Keratinocyte (primary cell): ENCODE measurements around the gene RPL13. TPM values are rescaled to one million over a fixed set of nuclear protein-coding genes. Genes with fewer than 3 reads are reported as not detected.

Experiments used
- DNase-seq: peaks from one replicate; pipeline ENCODE4 v3.0.0-alpha.2; 2011; ENCODE audit warnings: low read depth, missing footprints, low spot score
- FAIRE-seq: peaks from 2 replicates; lab custom pipeline; 2011; peaks lifted over from hg19 to GRCh38; lab: Jason Lieb, UNC
- H2AFZ ChIP-seq: 2 replicates; pipeline ENCODE4 v1.6.0; 2012; ENCODE audit warnings: low read length, control low read depth, inconsistent platforms; ENCODE audit not compliant: control insufficient read depth
- H3K27ac ChIP-seq: 2 replicates; pipeline ENCODE4 v1.5.1; 2011; ENCODE audit warnings: low read length; ENCODE audit not compliant: control insufficient read depth, insufficient read depth
- H3K27me3 ChIP-seq: 3 replicates; pipeline ENCODE4 v1.6.0; 2011; ENCODE audit warnings: low read length; ENCODE audit not compliant: control insufficient read depth, insufficient read depth; ENCODE audit errors: extremely low read depth
- H3K36me3 ChIP-seq, 2 experiments: 2 replicates in 1 of 2; 3 replicates in 1 of 2; pipeline ENCODE4 v1.5.1; 2011; ENCODE audit warnings: low read length in 2 of 2, mild to moderate bottlenecking in 1 of 2; ENCODE audit not compliant: control insufficient read depth in 2 of 2, insufficient read depth in 2 of 2; ENCODE audit errors: extremely low read depth in 1 of 2
- H3K4me1 ChIP-seq: 3 replicates; pipeline ENCODE4 v1.5.1; 2011; ENCODE audit warnings: low read length; ENCODE audit not compliant: control insufficient read depth, insufficient read depth; ENCODE audit errors: extremely low read depth
- H3K4me2 ChIP-seq: 3 replicates; pipeline ENCODE4 v1.6.0; 2011; ENCODE audit warnings: low read depth, low read length; ENCODE audit not compliant: control insufficient read depth, insufficient read depth; ENCODE audit errors: extremely low read depth
- H3K4me3 ChIP-seq, 3 experiments: fragments of 200-600 bp in 1 of 3; sonication (generic) in 1 of 3; 2 replicates in 2 of 3; 3 replicates in 1 of 3; pipeline ENCODE4 v1.5.1; 2011 to 2016; ENCODE audit warnings: low read length in 3 of 3, mild to moderate bottlenecking in 3 of 3, control low read depth in 2 of 3, inconsistent platforms in 1 of 3, low read depth in 1 of 3, mixed read lengths in 1 of 3, mixed run types in 1 of 3, moderate library complexity in 1 of 3; ENCODE audit not compliant: control insufficient read depth in 2 of 3, insufficient read depth in 2 of 3; ENCODE audit errors: extremely low read depth in 1 of 3
- H3K79me2 ChIP-seq: 2 replicates; pipeline ENCODE4 v1.6.0; 2012; ENCODE audit warnings: low read length; ENCODE audit not compliant: control insufficient read depth, insufficient read depth
- H3K9ac ChIP-seq: 3 replicates; pipeline ENCODE4 v1.6.0; 2011; ENCODE audit warnings: low read length; ENCODE audit not compliant: control insufficient read depth, insufficient read depth; ENCODE audit errors: extremely low read depth
- H3K9me1 ChIP-seq: 3 replicates; pipeline ENCODE4 v1.6.0; 2011; ENCODE audit warnings: low read length; ENCODE audit not compliant: control insufficient read depth, insufficient read depth; ENCODE audit errors: extremely low read depth
- H3K9me3 ChIP-seq: 2 replicates; pipeline ENCODE4 v1.5.1; 2012; ENCODE audit warnings: low read depth, low read length; ENCODE audit not compliant: control insufficient read depth
- H4K20me1 ChIP-seq: 3 replicates; pipeline ENCODE4 v1.6.0; 2011; ENCODE audit warnings: low read length; ENCODE audit not compliant: control insufficient read depth, insufficient read depth; ENCODE audit errors: extremely low read depth
- CTCF ChIP-seq, 3 experiments: IDR thresholded peaks in 1 of 3; conservative IDR thresholded peaks in 1 of 3; optimal IDR thresholded peaks in 1 of 3; 2 replicates in 2 of 3; 3 replicates in 1 of 3; pipeline versions ENCODE3 to v1.5.1; 2011; ENCODE audit warnings: low read length in 3 of 3, mild to moderate bottlenecking in 3 of 3, moderate library complexity in 2 of 3, control low read depth in 1 of 3, inconsistent platforms in 1 of 3; ENCODE audit not compliant: insufficient read depth in 2 of 3; ENCODE audit errors: extremely low read depth in 1 of 3
- EZH2 ChIP-seq: IDR thresholded peaks from one replicate; pipeline ENCODE4 v1.6.1; 2012; ENCODE audit warnings: inconsistent platforms, mild to moderate bottlenecking, low read length, moderate library complexity
- dilution Hi-C: fragments of 300-500 bp; cut with MboI; formaldehyde crosslinking; loops from one replicate; pipeline ENCODE4 v1.7.0; 2020; ENCODE audit warnings: low sequenced_read_pairs; ENCODE audit not compliant: extremely low pct_ligation_motif_present
- polyA plus RNA-seq, 5 experiments: library from polyadenylated mRNA; depleted of rRNA in 3 of 5; stranded (reverse) in 3 of 5; stranded (forward) in 1 of 5; unstranded in 1 of 5; fragments of >200 nt; gene quantifications; 1 replicate in 1 of 5; 2 replicates in 3 of 5; 3 replicates in 1 of 5; pipeline versions ENCODE4 v1.2.1 to v1.2.3, GENCODE V29; 2011 to 2012; ENCODE audit warnings: missing spikeins in 2 of 5, low read depth in 1 of 5, low replicate concordance in 1 of 5

RPL13 gene
- polyA plus RNA-seq, 1 donor (not counting 4 experiments of a cell fraction or from before 2014, with no cell fraction given): 2,095 TPM

GRCh38 chr16:89549007-89549700, 11.3 kb upstream of the RPL13 start:
- Histone ChIP-seq H3K4me1 (no peaks in the 10 kb centered on the region), H4K20me1 (no peaks in the 10 kb centered on the region), H3K27ac (no peak overlapping the region), H3K27me3 (no peaks in the 10 kb centered on the region), H3K36me3 (peaks cover 32 to 44% of the 10 kb centered on the region in 2 experiments), H3K79me2 (no peaks in the 10 kb centered on the region), H3K9me3 (no peaks in the 10 kb centered on the region), H3K9me1 (no peaks in the 10 kb centered on the region), H3K4me3 (no peak overlapping the region), H3K4me2 (no peak overlapping the region), H2AFZ (no peak overlapping the region), H3K9ac (no peak overlapping the region)
- dilution Hi-C loops: no loop called here
- DNase-seq (no peak), FAIRE-seq (no peak)
- TF ChIP-seq EZH2 (no peak), CTCF (optimal IDR thresholded peaks at IDR 0.05 in 1 of 3, IDR thresholded peaks at IDR 0.05 in 1 of 3, conservative IDR thresholded peaks at IDR 0.05 in 1 of 3; ENCODE audit: extremely low read depth in 1 of 3, insufficient read depth in 2 of 3, low read length in 3 of 3) (no peak)

GRCh38 chr16:89550421-89551007, 10.0 kb upstream of the RPL13 start:
- H3K36me3 ChIP-seq: peaks cover 29 to 39% of the 10 kb centered on the region in 2 experiments

More at GRCh38 chr16:89550421-89551007, 10.0 kb upstream of the RPL13 start:
- no peaks in the 10 kb centered on the region for H3K27me3 ChIP-seq
- dilution Hi-C loops: no loop called here
- H3K4me2 ChIP-seq: no peak overlapping the region
- H3K9me1 ChIP-seq: no peaks in the 10 kb centered on the region
- no peaks in the 10 kb centered on the region for H3K79me2 ChIP-seq
- DNase-seq: no peak
- no peaks in the 10 kb centered on the region for H3K9me3 ChIP-seq
- no peaks in the 10 kb centered on the region for H4K20me1 ChIP-seq
- no peak for FAIRE-seq
- H3K4me1 ChIP-seq: no peaks in the 10 kb centered on the region
- TF ChIP-seq EZH2: no peak
- no peak for TF ChIP-seq CTCF (optimal IDR thresholded peaks at IDR 0.05 in 1 of 3, IDR thresholded peaks at IDR 0.05 in 1 of 3, conservative IDR thresholded peaks at IDR 0.05 in 1 of 3; ENCODE audit: extremely low read depth in 1 of 3, insufficient read depth in 2 of 3, low read length in 3 of 3)
- H3K9ac ChIP-seq: no peak overlapping the region
- H2AFZ ChIP-seq: no peak overlapping the region
- no peak overlapping the region for H3K4me3 ChIP-seq
- H3K27ac ChIP-seq: no peak overlapping the region
